HG02981 (cell line): ENCODE measurements around the gene GNG12.

Experiments used
- ATAC-seq: cut with Tn5 transposase; IDR thresholded peaks from one replicate; pipeline ENCODE4 v1.9.1; 2021; ENCODE audit warnings: mild to moderate bottlenecking, moderate library complexity; ENCODE audit not compliant: unreplicated experiment

Gene GNG12

DNA sequence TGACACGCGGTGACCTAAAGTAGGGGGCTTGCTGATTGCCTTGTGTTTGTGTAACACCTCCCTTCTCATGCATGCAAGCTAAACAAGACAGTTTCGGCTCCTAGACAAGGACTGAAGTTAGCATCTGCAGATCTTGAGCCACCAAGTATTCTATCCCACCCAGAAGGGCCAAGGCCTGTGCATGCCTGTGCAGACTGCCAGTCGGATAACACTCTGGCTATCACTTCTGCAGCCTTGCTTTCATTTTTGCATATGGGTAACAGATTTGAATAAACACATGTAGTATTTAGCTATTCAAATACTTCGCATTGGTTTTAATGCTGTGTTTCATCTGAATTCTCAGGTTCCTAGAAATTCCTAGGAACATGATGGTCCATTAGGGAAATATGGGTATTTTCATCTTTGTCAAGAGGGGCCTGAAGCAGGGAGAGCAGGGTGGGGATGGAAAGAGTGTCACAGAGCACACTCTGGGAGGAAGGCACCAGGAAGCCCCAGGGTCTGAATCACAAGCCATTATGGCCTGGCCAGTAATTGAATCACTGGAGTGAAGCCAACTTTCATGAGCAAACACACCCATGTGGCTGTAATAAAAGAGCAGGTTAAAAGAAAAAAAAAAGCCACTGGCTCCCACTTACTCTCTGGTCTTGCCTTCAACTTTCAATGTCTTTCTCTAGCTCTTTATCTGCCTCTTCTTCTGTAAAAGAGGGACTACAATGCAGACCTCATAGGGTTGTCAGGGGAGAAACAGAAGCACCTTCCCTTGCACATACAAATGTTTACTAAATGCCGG lies 120.0 kb downstream of the GNG12 start:
- ATAC-seq: no peak

DNA sequence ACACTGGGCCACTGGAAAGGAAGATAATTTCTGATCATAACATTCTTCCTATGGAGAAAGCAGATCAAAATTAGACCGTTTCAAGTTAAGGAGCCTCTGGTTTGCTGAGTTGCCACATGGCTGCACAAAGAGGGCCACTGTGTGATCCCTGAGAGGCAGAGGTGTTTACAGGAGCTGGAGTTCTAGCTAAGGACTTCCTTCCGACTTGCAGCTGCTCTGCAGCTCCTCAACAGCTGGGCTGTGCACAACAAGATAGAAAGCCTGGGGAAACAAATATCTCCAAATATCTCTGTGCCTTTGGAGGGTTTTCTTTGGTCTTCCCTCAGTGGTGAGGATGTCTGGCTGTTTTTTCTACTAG lies 121.4 kb downstream of the GNG12 start:
- no peak for ATAC-seq

DNA sequence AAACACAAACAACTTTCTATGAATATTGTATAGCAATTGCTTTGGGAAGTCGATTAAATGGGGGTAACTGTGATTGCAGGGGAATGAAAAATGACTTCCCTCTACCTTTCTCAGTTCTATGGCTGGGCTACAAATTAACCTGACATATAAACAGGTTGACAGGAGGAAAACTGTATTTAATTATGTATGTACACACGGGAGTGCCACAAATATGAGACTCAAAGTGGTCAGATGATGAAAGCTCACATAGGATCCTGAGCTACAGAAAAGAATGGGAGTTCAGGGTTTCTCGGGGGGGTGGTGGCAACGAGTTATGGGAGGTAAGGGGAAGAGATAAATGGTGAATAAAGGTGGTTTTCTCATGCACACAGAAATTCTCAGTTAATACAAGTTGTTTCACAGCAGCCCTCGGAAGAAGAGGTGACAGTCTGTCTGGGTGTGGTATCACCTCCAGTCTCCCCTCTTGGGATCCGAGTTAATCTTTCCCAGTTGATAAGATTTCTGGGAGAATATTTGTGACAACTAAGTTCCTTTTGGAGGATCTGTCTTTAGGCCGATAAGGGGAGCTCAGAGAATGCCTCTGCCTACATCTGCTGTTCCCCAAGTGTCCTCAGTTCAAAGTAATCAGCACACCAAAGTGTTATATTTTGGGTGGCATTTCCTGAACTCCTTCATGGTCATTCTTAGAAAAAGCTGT lies 122.0 kb downstream of the GNG12 start:
- ATAC-seq: no peak

DNA sequence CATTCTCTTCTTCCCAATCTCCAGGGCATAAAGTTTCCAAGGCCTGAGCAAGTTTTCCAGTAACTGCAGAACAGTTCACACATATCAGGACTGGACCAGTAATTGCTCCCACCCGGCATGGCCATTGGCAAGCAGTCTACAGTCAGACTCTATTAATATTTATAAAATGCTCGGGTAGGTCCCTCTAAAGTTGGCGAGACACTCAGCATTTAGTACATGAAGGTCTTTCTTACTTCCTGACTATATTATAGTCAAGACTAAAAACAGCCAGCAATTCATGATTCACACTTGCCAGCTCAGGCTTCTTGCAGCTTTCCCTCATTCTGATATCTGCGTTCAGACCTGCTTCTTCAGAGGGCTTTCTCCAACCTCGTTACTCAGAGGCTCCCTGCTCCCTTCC lies 122.8 kb downstream of the GNG12 start:
- ATAC-seq: no peak

DNA sequence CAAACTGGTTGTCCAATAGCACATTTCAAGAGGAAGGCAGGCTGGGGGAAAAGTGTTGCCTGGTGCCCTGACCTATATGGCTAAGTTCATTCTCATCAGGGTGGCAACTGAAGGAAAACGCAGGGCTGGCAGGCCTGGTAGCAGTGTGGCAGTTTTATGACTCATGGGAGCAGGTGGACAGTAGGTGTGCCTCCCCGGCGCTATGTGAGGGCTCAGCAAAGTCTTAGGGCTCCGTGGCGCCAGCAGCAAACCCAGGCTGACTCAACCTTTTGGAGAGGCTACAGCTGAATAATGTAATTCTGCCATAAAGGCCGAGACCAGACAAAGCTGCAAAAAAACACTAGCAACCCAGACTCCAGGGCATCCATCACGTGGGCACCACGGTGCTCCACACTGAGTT lies 124.7 kb downstream of the GNG12 start:
- ATAC-seq: no peak

DNA sequence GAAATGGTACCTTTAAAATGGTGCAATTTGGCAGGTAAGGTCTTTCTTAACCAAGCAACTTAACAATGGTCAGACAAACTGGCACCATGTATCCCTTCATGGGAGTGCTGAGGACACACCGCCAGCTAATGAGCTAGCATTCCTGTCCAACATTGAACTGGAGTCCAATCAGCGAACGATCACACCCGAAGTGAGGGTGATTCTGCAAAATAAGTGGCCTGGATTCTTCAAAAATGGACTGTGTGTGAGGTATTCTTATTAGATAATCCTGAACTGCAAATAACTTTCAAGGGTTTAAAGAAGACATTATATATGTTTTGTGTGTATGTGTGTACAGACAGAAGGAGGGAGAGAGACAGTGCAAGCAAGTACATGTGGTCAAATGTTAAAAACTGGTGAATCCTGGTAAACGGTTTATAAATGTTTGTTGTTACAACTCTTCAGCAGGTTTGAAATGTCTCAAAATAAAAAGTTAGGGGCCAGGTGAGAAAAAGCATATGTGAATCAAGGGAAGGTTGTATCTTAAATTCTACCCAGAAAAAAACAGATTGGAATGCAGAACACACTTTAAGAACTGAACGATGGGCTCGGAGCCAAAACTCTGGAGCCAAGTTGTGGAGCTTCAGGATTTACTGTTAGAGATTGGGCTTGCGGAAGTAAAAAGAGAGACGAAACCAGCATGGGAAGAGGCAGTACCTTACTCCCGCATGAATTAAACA lies 127.4 kb downstream of the GNG12 start:
- ATAC-seq: no peak

DNA sequence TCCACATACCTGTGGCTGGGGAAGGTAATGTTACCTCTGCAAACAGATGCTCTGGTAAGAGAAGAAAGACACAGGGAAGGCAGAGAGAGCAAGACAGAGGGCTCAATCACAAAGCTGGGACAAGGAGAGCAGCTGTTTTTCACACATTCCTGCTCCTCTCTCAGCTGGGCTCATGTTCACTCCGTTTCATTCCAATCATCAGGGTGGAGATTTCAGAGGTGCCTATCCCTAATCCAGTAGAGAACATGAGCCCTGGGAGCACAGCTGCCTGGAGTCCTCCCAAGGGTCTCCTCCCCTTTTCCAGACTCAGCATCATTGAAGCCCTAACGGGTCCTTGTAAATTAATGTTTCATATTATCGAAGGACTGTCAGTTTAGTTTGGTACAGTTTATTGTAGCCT lies 128.9 kb downstream of the GNG12 start:
- ATAC-seq: no peak

DNA sequence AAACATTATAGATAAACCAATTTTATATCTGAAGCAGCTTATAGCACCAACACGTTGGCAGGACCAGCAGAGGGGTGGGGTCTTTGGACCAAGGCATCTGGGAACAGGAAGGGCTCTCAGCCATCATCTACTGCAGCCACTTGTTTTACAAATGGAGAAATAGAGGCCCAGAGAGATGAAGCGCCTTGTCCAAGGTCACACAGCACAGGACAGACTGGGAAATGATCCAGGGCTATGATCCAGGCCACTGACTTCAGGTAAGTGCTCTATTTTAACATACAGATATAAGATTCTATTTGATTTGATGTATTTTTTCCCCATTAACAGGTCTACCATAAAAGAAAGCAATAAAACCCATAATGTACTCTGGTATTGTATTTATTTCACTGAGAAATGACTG lies 131.4 kb downstream of the GNG12 start:
- ATAC-seq: no peak

DNA sequence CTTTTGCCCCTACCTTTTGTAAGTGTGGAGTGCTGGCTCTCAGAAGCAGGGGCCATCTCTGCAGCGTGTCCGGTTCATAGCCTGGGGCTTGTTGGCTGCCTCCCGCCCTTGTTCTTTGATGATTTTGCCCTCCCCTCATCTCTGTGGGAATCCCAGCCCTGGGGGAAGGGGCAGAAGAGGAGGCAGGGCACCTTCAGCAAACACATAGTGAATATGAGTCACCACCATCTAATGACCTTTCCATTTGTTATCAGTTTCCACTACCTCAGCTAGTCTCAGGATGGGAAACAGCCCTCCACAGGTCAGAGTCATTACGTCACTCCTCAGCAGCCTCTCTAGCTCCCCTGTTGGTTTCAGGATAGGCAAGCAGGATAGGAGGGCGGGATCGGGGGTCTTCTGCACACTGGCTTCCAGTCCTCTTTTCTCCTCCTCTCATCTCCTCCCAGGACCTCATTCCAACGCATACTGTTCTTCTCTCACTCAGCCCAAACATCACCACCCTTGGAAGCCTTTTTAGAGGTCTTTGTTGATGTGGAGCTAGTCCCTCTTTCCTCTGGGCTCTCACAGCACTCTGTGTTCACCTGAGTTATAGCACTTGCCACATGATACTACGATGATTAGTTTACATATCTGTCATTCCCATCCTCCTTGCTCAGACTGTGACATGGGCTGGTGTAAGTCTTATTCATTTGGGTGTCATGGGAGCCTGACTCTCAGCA lies 132.4 kb downstream of the GNG12 start:
- no peak for ATAC-seq

DNA sequence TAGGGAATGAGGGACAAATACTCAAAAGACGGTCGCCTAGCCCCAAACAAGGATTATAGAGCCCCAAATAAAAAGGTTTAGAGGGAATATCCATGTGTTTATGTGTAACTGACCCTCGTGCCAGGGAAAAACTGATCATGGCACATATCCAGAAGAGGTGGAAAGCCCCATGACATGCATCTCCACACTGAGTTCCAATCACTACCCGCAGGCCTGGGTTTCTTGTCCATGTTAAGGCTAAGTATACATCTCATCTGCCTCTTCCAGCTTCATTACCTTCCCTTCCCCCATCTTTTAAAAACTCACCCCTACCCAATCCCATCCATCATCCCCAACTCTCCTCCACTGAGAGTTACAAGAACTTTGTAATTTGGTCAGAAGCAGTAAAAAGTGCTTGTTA lies 133.0 kb downstream of the GNG12 start:
- ATAC-seq: no peak

DNA sequence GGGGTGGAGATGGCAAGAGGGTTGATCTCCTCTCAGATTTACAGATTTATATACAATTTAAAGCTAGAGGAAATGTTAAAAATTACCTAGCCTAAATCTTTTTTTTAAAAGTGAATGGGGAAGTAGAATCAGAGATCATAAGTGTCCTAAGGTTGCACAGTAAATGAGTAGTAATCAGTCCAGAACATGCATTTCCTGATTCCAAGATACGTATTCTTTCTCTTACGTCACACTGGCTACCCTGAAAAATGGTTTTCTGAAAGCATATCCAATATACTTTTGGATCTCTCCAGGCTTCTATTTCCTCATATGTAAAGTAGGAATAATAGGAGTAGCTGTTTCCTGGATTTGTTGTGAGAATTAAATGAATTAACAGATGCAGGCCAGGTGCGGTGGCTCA lies 136.6 kb downstream of the GNG12 start:
- no peak for ATAC-seq

DNA sequence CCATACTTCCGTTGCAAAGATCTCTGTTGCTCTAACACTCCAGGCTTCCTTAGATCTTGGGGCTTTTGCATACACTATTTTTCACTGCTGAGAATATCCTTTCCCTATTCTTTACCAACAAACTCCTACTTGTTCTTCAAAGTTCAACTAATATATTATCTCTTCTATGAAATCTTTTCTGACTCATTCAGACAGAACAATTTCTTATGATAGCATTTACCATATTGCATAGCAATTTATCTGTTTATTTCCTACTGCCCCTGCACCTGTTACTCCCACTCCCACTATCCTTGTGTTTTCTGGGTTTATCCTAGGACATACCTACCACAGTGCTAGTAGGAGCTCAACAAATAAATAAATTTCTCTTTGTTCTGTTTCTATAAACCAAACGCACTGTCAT lies 137.3 kb downstream of the GNG12 start:
- no peak for ATAC-seq

DNA sequence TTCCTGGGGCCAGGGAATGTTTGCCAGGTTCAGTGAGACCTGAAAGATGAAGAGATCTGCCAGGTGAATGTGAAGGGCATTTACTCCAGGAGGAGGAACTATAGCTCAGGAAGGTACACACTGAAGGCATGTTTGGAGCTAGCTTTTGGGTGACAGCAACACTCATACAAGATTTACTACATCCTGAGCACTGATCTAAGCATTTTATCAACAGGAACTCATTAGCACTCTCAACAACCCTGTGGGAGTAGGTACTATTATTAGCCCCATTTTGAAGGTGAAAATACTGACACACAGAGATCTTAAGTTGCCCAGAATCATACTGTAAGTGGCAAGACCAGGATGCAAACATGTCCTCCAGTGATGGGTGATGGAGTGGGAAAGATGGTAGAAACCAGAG lies 141.6 kb downstream of the GNG12 start:
- ATAC-seq: no peak

DNA sequence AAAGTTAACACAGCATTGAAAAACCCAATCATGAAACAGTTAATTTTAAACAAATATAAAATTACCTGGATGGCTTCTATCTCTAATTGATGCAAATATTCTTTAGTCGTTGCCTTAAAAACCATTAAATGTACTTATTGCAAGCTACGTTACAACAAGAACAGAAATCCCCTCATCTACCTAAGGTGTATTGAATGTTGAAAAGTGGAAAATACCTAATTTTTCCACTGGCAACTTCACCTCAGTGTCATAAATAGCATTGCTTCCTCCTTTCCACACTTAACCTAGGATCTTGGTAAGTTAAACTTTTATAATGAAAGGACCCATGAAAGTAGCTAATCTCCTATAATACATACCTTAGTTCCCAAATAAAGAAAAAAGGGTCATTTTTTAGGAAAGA lies 142.9 kb downstream of the GNG12 start:
- ATAC-seq: no peak

DNA sequence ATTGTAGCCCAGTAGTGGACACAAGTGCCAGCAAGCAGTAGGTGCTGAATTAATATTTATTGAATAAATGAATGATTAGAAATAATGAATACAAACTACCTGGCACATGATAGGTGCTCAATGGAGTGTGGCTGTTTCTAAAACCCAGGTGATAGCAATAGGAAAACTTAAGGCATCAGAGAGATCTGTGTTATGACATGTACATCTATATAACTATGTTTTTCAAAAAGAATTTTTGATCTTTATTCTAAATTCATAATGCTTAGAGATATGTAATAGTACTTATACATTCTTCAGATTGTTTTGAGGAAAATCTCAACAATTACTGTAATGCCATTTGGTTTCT lies 143.3 kb downstream of the GNG12 start:
- ATAC-seq: no peak

DNA sequence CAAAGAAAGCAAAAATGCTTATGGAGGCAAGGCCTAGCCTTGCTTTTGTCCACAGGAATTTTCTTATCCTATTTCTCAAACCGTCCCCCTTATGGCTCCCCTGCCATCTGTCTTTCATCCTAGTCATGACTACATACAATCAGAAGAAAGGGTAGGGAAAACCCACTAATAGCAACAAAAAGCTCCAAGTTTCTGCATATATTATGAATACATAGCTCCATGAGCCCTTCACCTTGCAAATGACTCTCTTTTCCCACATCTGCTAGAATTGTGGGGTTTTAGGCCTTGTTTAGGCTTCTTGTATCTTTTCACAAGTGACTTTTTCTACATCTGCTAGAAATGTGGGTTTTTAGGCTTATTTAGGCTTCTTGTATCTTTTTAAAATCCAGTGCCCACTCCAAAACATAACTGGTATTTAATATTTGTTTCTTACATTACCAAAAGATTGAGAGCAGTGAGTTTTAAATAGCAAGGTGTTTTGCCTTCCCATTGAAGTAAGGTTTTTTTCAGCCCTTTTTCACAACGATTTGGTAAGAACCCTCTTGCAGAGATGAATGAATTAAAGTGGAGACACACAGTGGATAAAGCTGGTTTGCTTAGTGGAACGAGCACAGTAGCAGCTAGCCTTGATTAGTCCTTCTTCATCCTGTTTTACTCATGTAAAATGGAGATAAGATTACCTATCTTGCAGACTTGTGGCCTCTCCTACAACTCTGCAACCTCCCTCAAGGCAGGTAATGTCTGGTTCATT lies 143.8 kb downstream of the GNG12 start:
- ATAC-seq: no peak

DNA sequence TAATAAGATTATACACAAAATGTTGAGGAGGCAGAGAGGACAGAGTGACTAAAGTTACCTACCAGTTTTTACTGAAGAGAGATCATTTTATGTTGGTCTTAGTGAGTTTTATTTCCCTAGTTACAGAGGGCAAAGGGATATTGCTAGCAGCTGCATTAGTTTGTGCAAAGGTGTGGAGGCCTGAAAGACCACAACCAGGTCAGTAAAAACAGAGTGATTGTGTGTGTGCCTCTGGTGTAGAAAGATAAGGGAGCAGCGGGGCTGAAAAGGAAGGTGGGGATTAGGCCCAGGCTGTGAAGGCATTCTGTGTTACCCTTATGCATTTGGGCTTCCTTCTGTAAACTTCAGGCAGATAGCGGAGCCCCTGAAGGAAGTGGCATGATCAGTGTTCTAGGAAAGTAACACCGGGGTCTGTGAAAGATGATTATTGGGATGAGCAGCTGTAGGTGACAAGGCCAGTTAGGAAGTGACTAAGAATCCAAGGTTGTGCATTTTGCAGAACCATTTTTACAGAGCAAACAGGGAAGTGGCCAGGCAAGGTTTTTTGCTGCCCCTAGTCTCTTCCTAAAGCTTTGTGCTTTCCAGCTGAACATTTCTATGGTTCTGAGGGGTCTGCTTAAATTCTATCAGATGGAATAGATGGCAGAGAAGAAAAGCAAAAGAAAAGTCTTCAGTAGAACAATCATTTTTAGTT lies 144.6 kb downstream of the GNG12 start:
- no peak for ATAC-seq

DNA sequence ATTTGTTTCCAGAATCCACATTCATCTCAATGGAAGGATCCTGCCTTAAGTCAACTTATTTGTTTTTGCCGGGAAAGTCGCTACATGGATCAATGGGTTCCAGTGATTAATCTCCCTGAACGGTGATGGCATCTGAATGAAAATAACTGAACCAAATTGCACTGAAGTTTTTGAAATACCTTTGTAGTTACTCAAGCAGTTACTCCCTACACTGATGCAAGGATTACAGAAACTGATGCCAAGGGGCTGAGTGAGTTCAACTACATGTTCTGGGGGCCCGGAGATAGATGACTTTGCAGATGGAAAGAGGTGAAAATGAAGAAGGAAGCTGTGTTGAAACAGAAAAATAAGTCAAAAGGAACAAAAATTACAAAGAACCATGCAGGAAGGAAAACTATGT lies 145.6 kb downstream of the GNG12 start:
- no peak for ATAC-seq

DNA sequence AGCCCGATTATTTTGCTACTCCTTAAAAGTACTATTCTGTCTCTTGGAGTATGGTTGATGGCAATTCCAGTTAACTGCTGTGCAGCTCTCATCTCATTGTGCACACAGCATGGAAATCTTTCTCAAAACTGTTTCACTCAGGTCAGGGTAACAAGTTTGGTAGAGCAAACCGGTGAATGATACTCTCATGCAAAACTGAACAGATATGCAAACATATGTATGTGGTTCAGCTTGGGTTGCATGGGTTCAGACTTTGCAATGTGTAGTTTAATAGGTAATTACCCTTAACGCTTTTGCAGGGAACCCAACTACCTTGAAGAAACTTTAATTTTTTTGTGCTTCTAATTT lies 146.1 kb downstream of the GNG12 start:
- ATAC-seq: peak; percentile 19
